Ascending aorta (tissue), 2 donors: ENCODE data around the gene FZR1. TPM values are rescaled to one million over a fixed set of nuclear protein-coding genes. Genes with fewer than 3 reads are reported as not detected.

Source experiments
- DNase-seq, 2 donors: peaks; one replicate each; pipeline ENCODE4 v3.0.0-alpha.2; 2019; ENCODE audit warnings: low spot score in 2 of 2
- H3K27ac ChIP-seq, 2 donors: fragments of 200-600 bp; sonication (generic); one replicate each; pipeline ENCODE4 v1.5.1; 2016 to 2017; ENCODE audit warnings: mild to moderate bottlenecking in 1 of 2
- H3K27me3 ChIP-seq: fragments of 200-600 bp; sonication (generic); one replicate; pipeline ENCODE4 v1.5.1; 2017
- H3K36me3 ChIP-seq, 2 donors: fragments of 200-600 bp; sonication (generic); one replicate each; pipeline ENCODE4 v1.5.1; 2016
- H3K4me1 ChIP-seq, 2 donors: fragments of 200-600 bp; sonication (generic); one replicate each; pipeline ENCODE4 v1.5.1; 2016 to 2017; ENCODE audit warnings: mild to moderate bottlenecking in 1 of 2
- H3K4me3 ChIP-seq, 2 donors: fragments of 200-600 bp; sonication (generic); one replicate each; pipeline ENCODE4 v1.5.1; 2016 to 2017; ENCODE audit warnings: mild to moderate bottlenecking in 1 of 2
- H3K9me3 ChIP-seq, 2 donors: fragments of 200-600 bp; sonication (generic); one replicate each; pipeline ENCODE4 v1.5.1; 2016
- CTCF ChIP-seq, 3 experiments: fragments of 200-600 bp in 2 of 3; fragments of 450-650 bp in 1 of 3; sonication (generic) in 2 of 3; IDR thresholded peaks; one replicate each; pipeline ENCODE4 v1.5.1; 2016 to 2019; ENCODE audit warnings: antibody characterized with exemption in 3 of 3, mild to moderate bottlenecking in 1 of 3, moderate library complexity in 1 of 3
- intact Hi-C: fragments of 100-400 bp; cut with DNase I; formaldehyde crosslinking; loops from one replicate; pipeline ENCODE4 v1.15.1; 2023
- total RNA-seq: library from RNA; depleted of rRNA; stranded (reverse); fragments of >200 nt; gene quantifications from one replicate; pipeline ENCODE4 v1.1.0, GENCODE V29; 2016

FZR1 gene
- total RNA-seq, 1 donor from 2014 or later: 56.8 TPM

DNA sequence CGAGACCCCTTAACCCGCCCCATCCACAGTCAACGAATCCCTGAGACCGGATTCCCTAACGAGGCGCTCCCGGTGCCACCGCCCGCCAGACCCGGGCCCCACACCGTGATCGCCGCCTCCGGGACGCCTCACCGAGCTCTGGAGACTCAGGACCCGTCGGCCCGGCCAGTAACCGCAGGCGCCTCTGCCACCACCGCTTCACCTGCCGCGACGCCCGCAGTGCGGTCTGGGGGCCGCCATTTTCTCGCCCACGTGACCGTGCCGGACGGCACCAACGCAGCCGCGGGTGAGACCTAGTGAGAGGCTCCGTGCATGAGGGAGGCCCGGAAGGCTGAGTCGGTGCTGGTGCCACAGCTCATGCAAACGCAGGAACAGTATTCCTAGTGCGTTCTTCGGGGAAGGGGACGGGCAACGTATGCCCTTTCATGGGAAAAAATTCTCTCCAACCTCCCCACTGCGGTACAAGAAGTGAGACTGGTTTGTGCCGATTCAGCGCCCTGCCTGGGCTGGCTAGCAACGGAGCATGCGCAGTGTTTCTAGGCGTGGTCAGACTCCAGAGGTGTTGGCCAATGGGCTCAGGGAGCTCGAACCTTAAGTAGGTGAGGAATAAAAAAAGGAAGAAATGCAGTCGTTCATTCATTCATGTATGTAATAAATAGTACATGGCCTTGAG is 5.5 kb upstream of the FZR1 start, which contains the start of gene DOHH:
DOHH (minus strand) TSS at position 246 of the 673 bp plus-strand sequence. CDS start 3,860 bp downstream, outside the sequence.
- Histone ChIP-seq H3K27ac (peak within 1 kb of the TSS; percentile 90 to 91), H3K4me1 (peaks cover 0 to 17% of the 10 kb centered on the region in 2 donors), H3K9me3 (no peaks in the 10 kb centered on the region), H3K4me3 (peak within 1 kb of the TSS; percentile 69 to 90), H3K36me3 (peaks cover 10 to 13% of the 10 kb centered on the region in 2 donors), H3K27me3 (no peaks in the 10 kb centered on the region)
- peak; percentile 81 to 96 for DNase-seq
- intact Hi-C loops: loop anchor here (10.0 kb wide), 1 partner anchor 744 kb away; the partner anchor contains the start of gene YJU2
- no peak for TF ChIP-seq CTCF (IDR thresholded peaks at IDR 0.05)

GRCh38 chr19:3501780-3502179 is 4.3 kb upstream of the FZR1 start:
- Histone ChIP-seq H3K4me3 (no peak overlapping the region), H3K27ac (no peak overlapping the region), H3K27me3 (no peaks in the 10 kb centered on the region), H3K9me3 (no peaks in the 10 kb centered on the region), H3K36me3 (peaks cover 0 to under 1% of the 10 kb centered on the region in 2 donors), H3K4me1 (peaks cover 0 to 17% of the 10 kb centered on the region in 2 donors)
- DNase-seq: no peak
- TF ChIP-seq CTCF (IDR thresholded peaks at IDR 0.05): no peak
- intact Hi-C loops: loop anchor here (10.0 kb wide), 1 partner anchor 743 kb away; the partner anchor contains the start of gene YJU2

GRCh38 chr19:3503036-3503572 is 3.0 kb upstream of the FZR1 start:
- no peak for DNase-seq
- no peak overlapping the region for H3K4me3 ChIP-seq
- no peaks in the 10 kb centered on the region for H3K36me3 ChIP-seq
- intact Hi-C loops: loop anchor here (10.0 kb wide), 1 partner anchor 742 kb away; the partner anchor contains the start of gene YJU2
- no peaks in the 10 kb centered on the region for H3K27me3 ChIP-seq
- H3K27ac ChIP-seq: no peak overlapping the region
- no peaks in the 10 kb centered on the region for H3K9me3 ChIP-seq
- peaks cover 5 to 23% of the 10 kb centered on the region in 2 donors for H3K4me1 ChIP-seq
- no peak for TF ChIP-seq CTCF (IDR thresholded peaks at IDR 0.05)

DNA sequence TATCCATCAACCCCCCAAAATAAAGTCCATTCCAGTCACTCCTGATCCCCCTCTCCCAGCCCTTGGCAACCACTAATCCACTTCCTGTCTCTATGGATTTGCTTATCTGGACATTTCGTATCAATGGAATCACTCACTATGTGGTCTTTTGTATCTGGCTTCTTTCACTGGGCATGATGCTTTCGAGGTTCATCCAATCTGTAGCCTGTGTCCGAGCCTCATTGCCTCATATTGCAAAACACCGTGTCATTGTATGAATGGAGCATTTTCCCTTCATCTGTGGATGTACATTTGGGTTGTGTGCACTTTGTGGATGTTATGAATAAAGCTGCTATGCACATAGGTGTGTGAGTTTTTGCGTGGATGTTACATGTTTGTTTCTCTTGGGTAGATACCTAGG is 1.4 kb upstream of the FZR1 start:
- no peaks in the 10 kb centered on the region for H3K9me3 ChIP-seq
- no peak for DNase-seq
- H3K4me3 ChIP-seq: no peak overlapping the region
- peaks cover 5 to 16% of the 10 kb centered on the region in 2 donors for H3K4me1 ChIP-seq
- intact Hi-C loops: loop anchor here (5.0 to 10.0 kb wide), 4 partner anchors 53 to 740 kb away; partner anchors contain the start of genes HMG20B, MFSD12, TBXA2R and YJU2
- TF ChIP-seq CTCF (IDR thresholded peaks at IDR 0.05): no peak
- H3K27ac ChIP-seq: no peak overlapping the region
- H3K27me3 ChIP-seq: no peaks in the 10 kb centered on the region
- peaks cover 0 to 3% of the 10 kb centered on the region in 2 donors for H3K36me3 ChIP-seq

- peaks cover 5 to 10% of the 10 kb centered on the region in 2 donors for H3K4me1 ChIP-seq
- H3K27me3 ChIP-seq: no peaks in the 10 kb centered on the region
- peak overlapping the region; percentile 90 to 100 for H3K4me3 ChIP-seq
- peak in 1 of 3 experiments; percentile 16 for TF ChIP-seq CTCF (IDR thresholded peaks at IDR 0.05)
- H3K27ac ChIP-seq: peak overlapping the region; percentile 70 to 80
- peaks cover 0 to 12% of the 10 kb centered on the region in 2 donors for H3K36me3 ChIP-seq
- DNase-seq: peak in 1 of 2 donors; percentile 75
- H3K9me3 ChIP-seq: no peaks in the 10 kb centered on the region
- intact Hi-C loops: loop anchor here (1.0 to 10.0 kb wide), 5 partner anchors 51 to 738 kb away; partner anchors contain the start of genes HMG20B, MFSD12, TBXA2R and YJU2
Observed at GRCh38 chr19:3506384-3507340, 551 bp downstream of the FZR1 start.
